A673 (cell line): Measurements from ENCODE around the gene GSTO2. TPM values are rescaled to one million over a fixed set of nuclear protein-coding genes. Genes with fewer than 3 reads are reported as not detected.

ENCODE experiments used
- BruUV-seq: library from RNA; stranded (reverse); fragments of 400-500 nt; replicated peaks from 2 replicates; lab custom pipeline; 2021; lab: Mats Ljungman, UMichigan
- CTCF ChIA-PET: fragments of 300-600 bp; sonication (Branson Sonifier 250); formaldehyde crosslinking; loops from one replicate; lab custom pipeline; 2022; ENCODE audit warnings: antibody characterized with exemption; lab: Charles Lee
- POLR2A ChIA-PET: fragments of 300-600 bp; sonication (Branson Sonifier 250); formaldehyde crosslinking; loops from one replicate; lab custom pipeline; 2022; ENCODE audit warnings: antibody characterized with exemption; ENCODE audit not compliant: low non-redundant PET; lab: Charles Lee
- DNase-seq: peaks from one replicate; pipeline ENCODE4 v3.0.0-alpha.2; 2015; ENCODE audit warnings: low spot score
- H3K27ac ChIP-seq: fragments of 200-600 bp; sonication (generic); 2 replicates; pipeline ENCODE4 v1.5.1; 2016; ENCODE audit warnings: mixed run types, low read depth, mild to moderate bottlenecking, mixed read lengths, antibody characterized with exemption, low read length; ENCODE audit not compliant: poor library complexity, severe bottlenecking
- H3K27me3 ChIP-seq: fragments of 200-600 bp; sonication (generic); replicated peaks from 2 replicates; pipeline ENCODE4 v1.6.1; 2017; ENCODE audit warnings: mixed run types, low read depth, mild to moderate bottlenecking, mixed read lengths, antibody characterized with exemption, low read length; ENCODE audit not compliant: insufficient read depth, poor library complexity
- H3K36me3 ChIP-seq: fragments of 200-600 bp; sonication (generic); 2 replicates; pipeline ENCODE4 v1.6.1; 2016; ENCODE audit warnings: mixed run types, mild to moderate bottlenecking, mixed read lengths, antibody characterized with exemption, low read length; ENCODE audit not compliant: insufficient read depth, poor library complexity, severe bottlenecking
- H3K4me1 ChIP-seq: fragments of 200-600 bp; sonication (generic); 2 replicates; pipeline ENCODE4 v1.6.1; 2017; ENCODE audit warnings: mixed run types, mild to moderate bottlenecking, mixed read lengths, antibody characterized with exemption, low read length; ENCODE audit not compliant: insufficient read depth, poor library complexity, severe bottlenecking
- H3K4me3 ChIP-seq: fragments of 200-600 bp; sonication (generic); 2 replicates; pipeline ENCODE4 v1.5.1; 2016; ENCODE audit warnings: low read depth, mixed run types, mild to moderate bottlenecking, mixed read lengths, low read length; ENCODE audit not compliant: poor library complexity, severe bottlenecking
- H3K9me3 ChIP-seq: fragments of 200-600 bp; sonication (generic); 2 replicates; pipeline ENCODE4 v1.6.1; 2016; ENCODE audit warnings: mixed run types, low read depth, mild to moderate bottlenecking, mixed read lengths, antibody characterized with exemption, low read length; ENCODE audit not compliant: poor library complexity, severe bottlenecking
- EZH2 ChIP-seq: fragments of 200-600 bp; sonication (generic); IDR thresholded peaks from 2 replicates; pipeline ENCODE4 v1.6.1; 2017; ENCODE audit warnings: borderline replicate concordance, low read depth, mild to moderate bottlenecking, mixed read lengths, antibody characterized with exemption, low read length; ENCODE audit not compliant: poor library complexity, severe bottlenecking
- intact Hi-C: fragments of 100-400 bp; cut with micrococcal nuclease; formaldehyde crosslinking; loops from one replicate; pipeline ENCODE4 v1.10.0; 2022; ENCODE audit not compliant: unreplicated experiment
- total RNA-seq: library from RNA; stranded (reverse); gene quantifications from 2 replicates; pipeline ENCODE4 v1.2.3, GENCODE V29; 2021
- TF ChIP-seq, protein P1 (sequence below): fragments of 300-800, 200-600 bp; sonication (generic); conservative IDR thresholded peaks from 2 replicates; pipeline ENCODE4 v1.5.1; 2017; ENCODE audit warnings: low read depth, mild to moderate bottlenecking, antibody characterized with exemption, low read length, moderate library complexity, mixed read lengths

Gene GSTO2
- total RNA-seq, 1 experiment from 2014 or later = 0.26 TPM

DNA sequence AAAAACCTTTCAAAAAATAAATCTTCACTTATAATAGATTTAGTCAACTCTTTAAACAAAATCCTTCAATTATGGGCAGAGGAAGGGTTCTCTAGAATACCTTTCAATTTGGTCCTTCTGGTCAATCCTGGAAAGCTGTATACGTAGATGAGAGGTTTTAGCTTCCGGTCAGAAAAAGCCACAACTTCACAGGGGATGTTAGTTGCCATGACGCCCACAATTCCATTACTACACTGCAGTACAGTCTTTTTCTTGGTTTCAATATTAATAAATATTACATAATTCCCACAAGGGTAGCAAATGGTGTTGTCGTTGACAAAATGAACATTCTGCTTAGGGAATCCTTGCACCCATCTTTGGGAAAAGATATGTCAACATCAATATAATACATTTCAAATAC is 38.5 kb upstream of the GSTO2 start:
- no TSS peak for BruUV-seq
- Histone ChIP-seq H3K4me3 (no peak overlapping the region), H3K36me3 (no peaks in the 10 kb centered on the region), H3K27me3 (peaks cover 11% of the 10 kb centered on the region), H3K4me1 (peaks cover 6% of the 10 kb centered on the region), H3K27ac (no peak overlapping the region), H3K9me3 (no peaks in the 10 kb centered on the region)
- TF ChIP-seq, protein P1, sequence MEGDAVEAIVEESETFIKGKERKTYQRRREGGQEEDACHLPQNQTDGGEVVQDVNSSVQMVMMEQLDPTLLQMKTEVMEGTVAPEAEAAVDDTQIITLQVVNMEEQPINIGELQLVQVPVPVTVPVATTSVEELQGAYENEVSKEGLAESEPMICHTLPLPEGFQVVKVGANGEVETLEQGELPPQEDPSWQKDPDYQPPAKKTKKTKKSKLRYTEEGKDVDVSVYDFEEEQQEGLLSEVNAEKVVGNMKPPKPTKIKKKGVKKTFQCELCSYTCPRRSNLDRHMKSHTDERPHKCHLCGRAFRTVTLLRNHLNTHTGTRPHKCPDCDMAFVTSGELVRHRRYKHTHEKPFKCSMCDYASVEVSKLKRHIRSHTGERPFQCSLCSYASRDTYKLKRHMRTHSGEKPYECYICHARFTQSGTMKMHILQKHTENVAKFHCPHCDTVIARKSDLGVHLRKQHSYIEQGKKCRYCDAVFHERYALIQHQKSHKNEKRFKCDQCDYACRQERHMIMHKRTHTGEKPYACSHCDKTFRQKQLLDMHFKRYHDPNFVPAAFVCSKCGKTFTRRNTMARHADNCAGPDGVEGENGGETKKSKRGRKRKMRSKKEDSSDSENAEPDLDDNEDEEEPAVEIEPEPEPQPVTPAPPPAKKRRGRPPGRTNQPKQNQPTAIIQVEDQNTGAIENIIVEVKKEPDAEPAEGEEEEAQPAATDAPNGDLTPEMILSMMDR = no peak
- TF ChIP-seq EZH2 = no peak
- intact Hi-C loops = no loop called here
- ChIA-PET CTCF (interaction anchor here (0.7 kb wide), 1 partner anchor 25 kb away, joined by 3 read pairs; no protein-coding TSS in a partner anchor), POLR2A (no interaction called here)
- no peak for DNase-seq

DNA sequence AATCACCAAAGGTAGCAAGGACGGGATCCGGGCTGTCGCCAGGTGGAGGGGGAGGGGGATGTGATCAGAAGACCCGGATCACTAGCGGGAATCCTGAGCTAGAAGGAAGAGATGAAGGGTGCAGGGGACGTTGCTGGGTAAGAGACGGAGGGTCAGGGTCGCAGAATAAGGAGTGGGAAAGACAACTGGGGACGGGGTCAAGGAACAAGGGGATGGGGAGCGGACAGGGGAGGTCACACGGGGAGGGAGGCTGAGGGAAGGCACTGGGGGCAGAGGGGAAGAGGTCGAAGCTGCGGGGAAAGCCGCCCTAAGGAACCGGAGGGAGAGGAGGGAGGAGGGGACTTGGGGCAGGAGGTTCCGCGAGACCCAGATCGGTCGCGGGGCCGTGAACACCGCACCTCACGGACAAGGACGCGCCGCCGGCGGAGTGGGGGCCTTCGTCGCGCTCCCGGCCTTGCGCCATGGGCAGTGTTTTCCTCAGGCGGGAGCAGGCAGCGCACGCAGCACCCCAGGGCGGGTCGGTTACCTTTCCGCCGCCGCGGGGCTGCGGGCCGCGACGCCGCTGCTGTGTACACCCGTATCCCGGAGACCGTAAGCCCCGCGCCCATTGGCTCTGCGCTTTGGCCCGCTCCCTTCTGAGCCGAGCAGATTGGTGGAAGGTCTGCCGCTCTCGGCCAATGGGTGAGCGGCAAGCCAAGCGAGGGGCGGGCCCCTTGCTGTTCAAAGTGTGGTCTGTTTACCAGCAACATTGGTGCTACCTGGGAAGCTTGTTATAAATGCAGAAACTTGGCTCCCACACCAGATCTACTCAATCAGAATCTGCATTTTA is 37.0 kb upstream of the GSTO2 start, which contains the start of gene CFAP43:
CFAP43 (minus strand) TSS at position 581 of the 829 bp plus-strand sequence; CDS start at position 463, 118 bp downstream.
- peak; percentile 98 for DNase-seq
- ChIA-PET CTCF (no interaction called here), POLR2A (interaction anchor here (0.5 kb wide), 1 partner anchor 315 kb away, joined by 15 read pairs; no protein-coding TSS in a partner anchor)
- Histone ChIP-seq H3K9me3 (no peaks in the 10 kb centered on the region), H3K4me1 (peaks cover 6% of the 10 kb centered on the region), H3K27me3 (peaks cover 6% of the 10 kb centered on the region), H3K36me3 (no peaks in the 10 kb centered on the region), H3K27ac (peak within 1 kb of the TSS; percentile 45), H3K4me3 (peak within 1 kb of the TSS; percentile 70)
- no TSS peak for BruUV-seq
- intact Hi-C loops = no loop called here
- no peak for TF ChIP-seq EZH2
- TF ChIP-seq, protein P1 = no peak

- Histone ChIP-seq H3K27ac (peak overlapping the region; percentile 45), H3K9me3 (no peaks in the 10 kb centered on the region), H3K36me3 (no peaks in the 10 kb centered on the region), H3K4me3 (peak overlapping the region; percentile 70), H3K27me3 (peaks cover 10% of the 10 kb centered on the region), H3K4me1 (peaks cover 6% of the 10 kb centered on the region)
- intact Hi-C loops = no loop called here
- CTCF ChIA-PET = no interaction called here
- BruUV-seq = no TSS peak
- TF ChIP-seq EZH2 = no peak
- TF ChIP-seq, protein P1 = no peak
- POLR2A ChIA-PET = no interaction called here
- DNase-seq = no peak
These were observed 36.3 kb upstream of the GSTO2 start for GRCh38 chr10:104232613-104233102.
